GM19023 (cell line): Measurements from ENCODE around the gene CLTCL1.
"Not testable (repeated sequence)": the region's sequence is repeated elsewhere in the genome, so short reads cannot be mapped to it uniquely, and the experiment has no call there.

Experiments used
- ATAC-seq: cut with Tn5 transposase; IDR thresholded peaks from one replicate; pipeline ENCODE4 v1.9.1; 2021; ENCODE audit warnings: mild to moderate bottlenecking, moderate library complexity; ENCODE audit not compliant: unreplicated experiment

CLTCL1 gene

DNA sequence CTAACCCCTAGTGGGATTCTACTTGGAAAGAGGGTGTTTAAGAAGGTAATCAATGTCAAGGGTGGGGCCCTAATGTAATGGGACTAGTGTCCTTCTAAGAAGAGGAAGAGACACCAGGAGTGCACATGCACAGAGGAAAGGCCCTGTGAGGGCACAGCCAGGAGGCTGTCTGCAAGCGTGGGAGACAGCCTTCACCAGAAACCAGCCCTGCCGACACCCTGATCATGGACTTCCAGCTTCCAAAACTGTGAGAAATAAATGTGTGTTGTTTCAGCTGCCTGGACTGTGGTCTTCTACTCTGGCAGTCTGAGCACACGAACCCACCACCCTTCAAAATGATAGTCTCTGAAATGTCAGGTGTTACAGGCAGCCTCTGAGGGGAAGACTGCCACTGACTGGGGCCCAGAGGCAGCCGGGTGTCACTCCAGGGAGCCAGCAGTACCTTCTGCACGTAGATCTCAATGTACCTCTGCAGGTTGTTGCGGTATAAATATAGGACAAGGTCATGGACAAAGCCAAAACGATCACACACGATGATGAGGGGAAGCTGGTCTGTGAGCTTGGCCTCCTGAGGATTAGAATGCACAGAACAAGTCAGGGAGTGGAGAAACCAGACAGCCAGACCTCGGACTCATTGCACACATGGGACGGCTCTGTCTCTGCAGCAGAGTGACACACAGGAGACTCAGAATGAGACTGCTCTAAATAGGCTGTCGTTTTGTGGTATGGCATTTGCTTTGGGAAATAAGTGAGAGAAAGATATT is 69.1 kb downstream of the CLTCL1 start:
- no peak for ATAC-seq

GRCh38 chr22:19220867-19221266 is 70.7 kb downstream of the CLTCL1 start:
- ATAC-seq, result no peak

DNA sequence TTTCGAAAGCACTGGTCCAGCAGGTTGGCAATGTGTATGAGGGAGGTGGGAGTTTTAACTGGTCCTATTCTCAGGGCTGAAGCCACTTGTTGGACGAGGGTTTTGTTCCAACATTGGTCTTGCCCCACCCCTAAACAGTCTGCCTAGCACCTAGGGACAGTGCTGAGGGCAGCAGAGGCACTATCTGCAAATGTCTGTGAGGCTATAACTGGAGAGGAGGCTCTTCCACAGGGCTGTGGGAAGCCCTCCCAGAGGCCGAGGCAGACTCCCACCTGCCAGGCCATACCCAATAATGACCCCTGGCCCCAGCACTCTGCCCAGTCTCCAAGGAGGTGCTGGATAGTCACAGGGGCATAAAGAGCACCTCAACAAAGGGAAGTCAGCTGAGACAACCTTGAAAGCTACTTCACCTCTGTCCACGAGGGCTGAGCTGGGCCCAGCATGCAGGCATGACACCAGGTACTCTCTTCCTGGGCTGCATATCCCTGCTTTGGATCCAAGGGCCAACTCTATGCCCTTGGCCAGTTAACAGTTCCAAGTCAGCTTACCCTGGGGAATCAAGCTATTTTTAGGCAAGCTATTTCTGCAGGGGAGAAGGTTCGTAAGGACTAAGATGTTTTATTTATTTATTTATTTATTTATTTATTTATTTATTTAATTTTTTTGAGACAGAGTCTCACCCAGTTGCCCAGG is 72.8 kb downstream of the CLTCL1 start:
- no peak for ATAC-seq

GRCh38 chr22:19216579-19216978 is 74.9 kb downstream of the CLTCL1 start:
- no peak for ATAC-seq

DNA sequence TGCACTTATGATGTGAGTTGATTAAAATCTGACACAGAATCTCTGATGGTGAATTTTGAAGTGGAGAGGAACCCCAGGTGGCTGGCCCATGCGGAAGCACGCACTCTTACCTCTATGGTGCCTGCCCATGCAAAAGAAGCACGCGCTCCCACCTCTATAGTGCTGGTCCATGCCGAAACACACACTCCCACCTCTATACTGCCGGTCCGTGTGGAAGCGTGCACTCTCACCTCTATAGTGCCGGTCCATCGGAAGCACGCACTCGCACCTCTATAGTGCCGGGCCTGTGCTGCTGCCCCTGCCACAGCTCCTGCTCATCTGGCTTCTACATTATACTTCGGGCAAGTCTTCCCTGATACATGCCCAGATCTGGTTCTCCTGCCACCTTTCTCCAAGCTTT is 76.2 kb downstream of the CLTCL1 start:
- ATAC-seq, result no peak

- ATAC-seq, result no peak
Measured at GRCh38 chr22:19214078-19214473, 77.4 kb downstream of the CLTCL1 start.

- no peak for ATAC-seq
Measured at GRCh38 chr22:19213442-19214077, 78.0 kb downstream of the CLTCL1 start.

GRCh38 chr22:19213001-19213400 is 78.5 kb downstream of the CLTCL1 start:
- ATAC-seq, result no peak

DNA sequence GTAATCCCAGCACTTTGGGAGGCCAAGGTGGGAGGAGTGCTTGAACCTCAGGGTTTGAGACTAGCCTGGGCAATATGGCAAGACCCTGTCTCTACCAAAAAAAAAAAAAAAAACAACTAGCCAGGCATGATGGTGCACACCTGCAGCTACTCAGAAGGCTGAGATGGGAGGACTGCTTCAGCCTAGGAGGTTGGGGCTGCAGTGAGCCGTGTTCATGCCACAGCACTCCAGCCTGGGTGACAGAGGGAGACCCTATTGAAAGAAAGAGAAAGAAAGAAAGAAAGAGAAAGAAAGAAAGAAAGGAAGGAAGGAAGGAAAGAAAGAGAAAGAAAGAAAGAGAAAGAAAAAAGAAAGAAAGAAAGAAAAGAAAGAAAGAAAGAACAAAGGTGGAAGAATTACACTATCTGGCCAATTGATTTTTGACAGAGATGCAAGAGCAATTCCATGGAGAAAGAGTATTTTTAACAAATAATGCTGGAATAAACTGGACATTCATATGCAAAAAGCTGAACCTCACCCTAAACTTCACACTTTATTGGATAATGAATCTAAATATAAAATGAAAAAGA is 79.1 kb downstream of the CLTCL1 start:
- no peak for ATAC-seq

DNA sequence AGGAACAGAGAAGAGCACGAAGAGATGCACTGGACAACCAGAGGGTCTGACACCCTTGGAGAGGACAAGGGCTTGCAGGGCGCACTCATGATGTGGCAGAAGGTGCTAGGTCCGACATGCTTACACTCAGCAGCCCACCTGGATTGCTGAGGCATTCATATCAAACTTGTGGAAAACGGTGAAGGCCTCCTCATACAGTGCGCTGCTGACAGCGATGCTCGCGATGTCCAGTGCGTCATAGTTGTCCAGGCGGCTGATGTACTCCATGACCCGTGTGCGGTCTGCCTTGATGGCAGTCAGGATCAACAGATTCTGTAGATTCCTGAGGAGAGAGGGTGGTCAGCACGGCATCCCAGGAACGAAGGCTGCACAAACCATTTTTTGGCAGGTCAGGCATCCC is 81.3 kb downstream of the CLTCL1 start:
- no peak for ATAC-seq

DNA sequence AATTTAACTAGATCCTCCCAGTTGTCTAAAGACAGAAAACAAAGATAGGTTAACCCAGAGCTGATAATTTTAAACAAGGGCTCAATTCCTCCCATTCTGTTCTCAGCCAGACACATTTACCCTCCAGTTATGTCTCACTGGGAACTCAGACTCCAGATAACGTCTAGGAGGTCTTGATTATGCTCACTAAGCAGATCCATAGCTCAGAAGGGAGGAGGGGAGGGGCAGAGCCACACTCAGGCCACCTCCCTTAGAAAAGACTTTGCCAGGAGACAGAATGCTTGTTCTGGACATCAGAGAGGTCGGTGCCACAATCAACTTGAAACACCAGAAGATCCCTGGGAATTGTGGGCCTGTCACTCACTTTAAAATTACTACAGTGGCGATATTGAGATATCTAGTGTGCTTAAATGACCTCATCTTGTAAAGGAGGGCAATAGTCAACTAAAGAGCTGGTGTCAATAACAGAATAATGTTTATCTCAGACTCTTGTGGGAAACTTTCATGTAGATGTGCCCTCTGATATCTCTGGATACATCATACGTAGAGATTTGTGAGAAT is 83.2 kb downstream of the CLTCL1 start:
- ATAC-seq, result no peak

- no peak for ATAC-seq
Measured at GRCh38 chr22:19207884-19208283, 83.6 kb downstream of the CLTCL1 start.

- no peak for ATAC-seq
Measured at GRCh38 chr22:19207401-19207808, 84.1 kb downstream of the CLTCL1 start.

DNA sequence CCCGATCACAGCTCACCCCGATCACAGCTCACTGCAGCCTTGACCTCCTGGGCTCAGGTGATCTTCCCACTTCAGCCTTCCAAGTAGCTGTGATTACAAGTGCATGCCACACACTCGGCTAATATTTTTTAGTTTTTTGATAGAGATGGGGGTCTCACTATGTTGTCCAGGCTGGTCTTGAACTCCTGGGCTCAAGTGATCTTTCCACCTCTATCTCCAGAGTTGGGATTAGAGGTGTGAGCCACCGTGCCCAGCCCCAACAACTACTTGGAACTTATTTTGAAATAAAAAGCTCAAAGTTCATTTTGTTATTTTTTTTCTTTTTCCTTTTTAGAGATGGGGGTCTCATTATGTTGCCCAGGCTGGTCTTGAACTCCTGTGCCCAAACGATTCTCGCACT is 85.2 kb downstream of the CLTCL1 start:
- no peak for ATAC-seq

- no peak for ATAC-seq
Measured at GRCh38 chr22:19204640-19205039, 86.9 kb downstream of the CLTCL1 start.

DNA sequence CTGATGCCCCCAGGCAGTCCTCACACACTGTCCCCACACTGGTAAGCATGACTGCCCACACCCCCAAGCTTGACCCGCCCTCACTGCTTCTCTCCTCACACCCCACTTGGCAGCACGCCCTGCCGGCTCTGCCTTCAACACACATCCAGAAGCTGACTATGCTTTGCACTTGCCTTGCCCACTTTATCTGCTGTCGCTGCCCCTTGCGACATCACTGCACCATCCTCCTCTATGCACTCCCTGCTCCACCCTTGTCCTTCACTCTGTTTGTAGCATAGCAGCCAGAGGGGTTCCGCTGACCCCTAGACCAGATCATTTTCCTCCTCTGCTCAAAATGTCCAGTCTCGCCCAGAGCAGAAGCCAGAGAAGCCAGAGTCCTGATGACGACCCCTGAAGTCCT is 87.7 kb downstream of the CLTCL1 start:
- no peak for ATAC-seq

DNA sequence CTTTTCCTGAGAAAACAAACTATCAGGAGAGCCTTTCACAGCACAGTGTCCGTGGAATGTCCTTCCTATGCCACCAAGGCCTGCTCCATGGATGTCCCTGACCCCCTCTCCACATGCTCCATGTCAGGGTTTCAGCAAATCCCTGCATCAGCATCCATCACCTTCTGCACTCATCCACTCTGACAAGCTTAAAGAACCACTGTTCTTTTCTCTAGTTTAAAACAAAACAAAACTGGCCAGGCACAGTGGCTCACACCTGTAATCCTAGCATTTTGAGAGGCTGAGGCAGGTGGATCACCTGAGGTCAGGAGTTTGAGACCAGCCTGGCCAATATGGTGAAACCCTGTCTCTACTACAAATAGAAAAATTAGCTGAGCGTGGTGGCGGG is 88.7 kb downstream of the CLTCL1 start:
- not testable (repeated sequence) for ATAC-seq

GRCh38 chr22:19201869-19202798 is 89.4 kb downstream of the CLTCL1 start:
- no peak for ATAC-seq

- no peak for ATAC-seq
Measured at GRCh38 chr22:19201130-19201868, 90.2 kb downstream of the CLTCL1 start.

GRCh38 chr22:19199479-19199878 is 92.0 kb downstream of the CLTCL1 start:
- ATAC-seq, result no peak
